Measurements from ENCODE around the gene RGS4.

Gene RGS4

DNA sequence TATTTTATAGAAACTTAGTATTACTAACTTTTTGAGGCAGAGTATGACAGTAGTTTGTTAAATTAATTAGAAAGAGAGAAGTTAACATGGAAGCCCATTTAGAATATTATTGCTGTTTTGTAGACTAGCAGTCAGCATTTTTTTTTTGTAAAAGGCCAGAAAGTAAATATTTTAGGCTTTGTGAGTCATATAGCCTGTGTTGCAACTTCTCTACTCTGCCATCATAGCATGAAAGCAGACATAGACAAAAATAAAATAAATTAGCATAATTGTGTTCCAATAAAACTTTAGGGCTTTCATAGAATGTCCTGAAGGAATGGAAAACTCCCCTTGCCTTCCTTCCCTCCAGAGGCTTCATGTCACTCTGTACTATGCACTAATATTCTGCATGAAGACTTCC, 12.3 kb upstream of the RGS4 start:
- Histone ChIP-seq H2AK5ac (ENCODE audit: low read length, severe bottlenecking) (no peak overlapping the region), H3K27ac (ENCODE audit: low read length, poor library complexity, severe bottlenecking) (no peak overlapping the region), H2AFZ (ENCODE audit: low read depth, low read length) (no peak overlapping the region), H3K27me3 (ENCODE audit: control insufficient read depth in 1 of 2, insufficient read depth in 1 of 2, low read length in 2 of 2) (no peaks in the 10 kb centered on the region), H3K4ac (ENCODE audit: low read depth in 1 of 2, low read length in 2 of 2) (no peak overlapping the region), H3K9ac (ENCODE audit: low read length) (peak overlapping the region; percentile 35), H3K4me1 (ENCODE audit: control insufficient read depth, insufficient read depth, low read depth, low read length) (no peaks in the 10 kb centered on the region), H3K79me1 (replicated peaks; ENCODE audit: low read length, poor library complexity, severe bottlenecking) (no peaks in the 10 kb centered on the region), H4K8ac (ENCODE audit: low read length) (no peak overlapping the region), H2BK120ac (ENCODE audit: low read depth, low read length) (no peak overlapping the region), H2BK5ac (ENCODE audit: low read depth, low read length, poor library complexity, severe bottlenecking) (no peak overlapping the region), H3K23ac (ENCODE audit: low read length in 2 of 2) (no peak overlapping the region), H3K4me2 (ENCODE audit: low read length, poor library complexity, severe bottlenecking) (no peak overlapping the region), H4K91ac (ENCODE audit: low read length) (no peak overlapping the region), H3K36me3 (ENCODE audit: control insufficient read depth in 1 of 2, insufficient read depth in 2 of 2, low read depth in 1 of 2, low read length in 2 of 2) (no peaks in the 10 kb centered on the region), H3K14ac (ENCODE audit: low read length in 2 of 2) (no peak overlapping the region), H3K18ac (ENCODE audit: low read depth in 1 of 2, low read length in 2 of 2) (no peak overlapping the region), H3K9me3 (ENCODE audit: control insufficient read depth, low read length) (no peaks in the 10 kb centered on the region), H2BK15ac (ENCODE audit: low read depth, poor library complexity, severe bottlenecking) (no peak overlapping the region), H3K4me3 (ENCODE audit: insufficient read depth in 1 of 2, low read depth in 1 of 2, low read length in 2 of 2) (no peak overlapping the region), H2BK12ac (ENCODE audit: low read length in 2 of 2) (no peak overlapping the region)
- peak; percentile 65 for DNase-seq

DNA sequence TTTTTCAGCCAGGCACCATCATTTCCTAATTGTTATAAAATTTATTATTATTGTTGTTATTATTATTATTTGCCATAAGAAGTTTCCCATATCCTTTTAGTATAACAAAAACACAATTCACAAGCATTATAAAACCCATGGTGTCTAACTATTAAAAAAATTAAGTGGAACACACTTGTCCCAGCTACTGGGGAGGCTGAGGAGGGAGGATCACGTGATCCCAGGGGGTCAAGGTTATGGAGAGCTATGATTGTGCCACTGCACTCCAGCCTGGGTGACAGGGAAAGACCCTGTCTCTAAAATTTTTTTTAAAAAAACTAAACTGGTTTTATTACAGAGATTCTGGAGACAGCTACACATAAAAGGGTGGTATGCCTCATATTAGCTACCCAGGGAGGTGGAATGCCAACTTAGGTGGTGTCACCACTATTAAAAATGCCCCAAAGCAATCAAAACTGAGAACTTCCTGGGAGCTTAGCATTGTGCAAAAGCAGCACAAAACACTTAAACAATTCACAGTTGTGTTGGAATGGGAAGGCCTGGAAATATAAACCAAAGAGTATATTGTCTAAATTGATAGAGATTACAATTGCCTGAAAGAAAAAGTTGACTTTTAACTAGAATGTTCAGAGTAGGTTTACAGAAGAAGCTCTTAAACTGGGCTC, 8.7 kb upstream of the RGS4 start:
- Histone ChIP-seq H3K4me3 (ENCODE audit: insufficient read depth in 1 of 2, low read depth in 1 of 2, low read length in 2 of 2) (no peak overlapping the region), H3K27ac (ENCODE audit: low read length, poor library complexity, severe bottlenecking) (no peak overlapping the region), H3K9me3 (ENCODE audit: control insufficient read depth, low read length) (no peaks in the 10 kb centered on the region), H3K27me3 (ENCODE audit: control insufficient read depth in 1 of 2, insufficient read depth in 1 of 2, low read length in 2 of 2) (no peaks in the 10 kb centered on the region), H3K14ac (ENCODE audit: low read length in 2 of 2) (no peak overlapping the region), H2BK5ac (ENCODE audit: low read depth, low read length, poor library complexity, severe bottlenecking) (no peak overlapping the region), H2AK5ac (ENCODE audit: low read length, severe bottlenecking) (no peak overlapping the region), H3K9ac (ENCODE audit: low read length) (no peak overlapping the region), H4K91ac (ENCODE audit: low read length) (no peak overlapping the region), H3K18ac (ENCODE audit: low read depth in 1 of 2, low read length in 2 of 2) (no peak overlapping the region), H2BK120ac (ENCODE audit: low read depth, low read length) (no peak overlapping the region), H3K79me1 (replicated peaks; ENCODE audit: low read length, poor library complexity, severe bottlenecking) (no peaks in the 10 kb centered on the region), H3K23ac (ENCODE audit: low read length in 2 of 2) (no peak overlapping the region), H2BK12ac (ENCODE audit: low read length in 2 of 2) (no peak overlapping the region), H2AFZ (ENCODE audit: low read depth, low read length) (no peak overlapping the region), H3K4me2 (ENCODE audit: low read length, poor library complexity, severe bottlenecking) (no peak overlapping the region), H3K36me3 (ENCODE audit: control insufficient read depth in 1 of 2, insufficient read depth in 2 of 2, low read depth in 1 of 2, low read length in 2 of 2) (no peaks in the 10 kb centered on the region), H2BK15ac (ENCODE audit: low read depth, poor library complexity, severe bottlenecking) (no peak overlapping the region), H3K4me1 (ENCODE audit: control insufficient read depth, insufficient read depth, low read depth, low read length) (no peaks in the 10 kb centered on the region), H3K4ac (ENCODE audit: low read depth in 1 of 2, low read length in 2 of 2) (no peak overlapping the region), H4K8ac (ENCODE audit: low read length) (no peak overlapping the region)
- no peak for DNase-seq
- WGBS = 83% methylated on average over 1 of the region's 1 CpG

DNA sequence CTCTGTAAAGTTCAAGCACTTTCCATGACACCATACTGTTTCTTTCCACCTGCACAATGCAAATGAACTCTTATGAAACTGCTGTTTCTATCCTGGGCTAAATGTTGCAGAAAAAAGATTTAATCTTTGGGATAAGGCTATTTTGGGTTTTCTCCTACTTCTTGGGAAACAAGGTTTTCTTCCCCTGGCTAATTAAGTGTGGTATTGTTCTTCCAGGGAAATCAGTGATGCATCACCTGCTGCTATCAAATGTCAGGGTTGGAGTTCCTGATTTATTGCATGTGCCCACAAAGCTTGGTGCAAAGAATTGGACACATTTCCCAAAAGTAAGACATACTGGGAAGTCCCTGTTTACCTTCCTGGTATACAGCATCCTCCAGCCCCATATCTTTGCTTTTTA, 6.0 kb upstream of the RGS4 start:
- Histone ChIP-seq H4K8ac (ENCODE audit: low read length) (no peak overlapping the region), H3K14ac (ENCODE audit: low read length in 2 of 2) (no peak overlapping the region)

DNA sequence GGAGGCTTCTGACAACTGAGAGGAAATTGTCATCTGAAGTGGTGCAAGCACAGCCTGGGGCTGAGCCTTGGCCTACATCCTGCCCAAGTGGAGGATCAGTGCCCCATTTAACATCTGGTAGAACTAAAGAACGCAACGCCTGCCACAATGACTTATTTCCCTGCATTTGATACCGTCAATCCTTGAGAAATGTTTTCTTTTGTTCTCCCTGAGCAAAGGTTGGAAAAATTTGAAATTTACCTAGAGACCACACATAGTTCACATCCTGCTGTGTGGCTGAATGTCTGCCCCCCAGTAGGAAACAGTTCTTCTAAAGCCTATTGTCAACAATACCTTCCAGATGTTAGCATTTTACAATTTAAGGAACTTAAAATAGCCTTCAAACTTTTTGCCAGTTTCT, 5.6 kb upstream of the RGS4 start:
- no peak overlapping the region for H3K27ac ChIP-seq (ENCODE audit: low read length, poor library complexity, severe bottlenecking)
- H3K18ac ChIP-seq (ENCODE audit: low read depth in 1 of 2, low read length in 2 of 2) = no peak overlapping the region
- no peaks in the 10 kb centered on the region for H3K27me3 ChIP-seq (ENCODE audit: control insufficient read depth in 1 of 2, insufficient read depth in 1 of 2, low read length in 2 of 2)
- no peaks in the 10 kb centered on the region for H3K9me3 ChIP-seq (ENCODE audit: control insufficient read depth, low read length)
- no peak overlapping the region for H3K9ac ChIP-seq (ENCODE audit: low read length)
- no peak overlapping the region for H3K4me2 ChIP-seq (ENCODE audit: low read length, poor library complexity, severe bottlenecking)
- no peaks in the 10 kb centered on the region for H3K4me1 ChIP-seq (ENCODE audit: control insufficient read depth, insufficient read depth, low read depth, low read length)
- DNase-seq = no peak
- no peak overlapping the region for H2AK5ac ChIP-seq (ENCODE audit: low read length, severe bottlenecking)
- H3K14ac ChIP-seq (ENCODE audit: low read length in 2 of 2) = no peak overlapping the region
- H2BK12ac ChIP-seq (ENCODE audit: low read length in 2 of 2) = no peak overlapping the region
- no peaks in the 10 kb centered on the region for H3K36me3 ChIP-seq (ENCODE audit: control insufficient read depth in 1 of 2, insufficient read depth in 2 of 2, low read depth in 1 of 2, low read length in 2 of 2)
- no peak overlapping the region for H2AFZ ChIP-seq (ENCODE audit: low read depth, low read length)
- no peak overlapping the region for H2BK5ac ChIP-seq (ENCODE audit: low read depth, low read length, poor library complexity, severe bottlenecking)
- WGBS = 77% methylated on average over 2 of the region's 3 CpGs
- no peak overlapping the region for H4K8ac ChIP-seq (ENCODE audit: low read length)
- H3K23ac ChIP-seq (ENCODE audit: low read length in 2 of 2) = no peak overlapping the region
- H3K79me1 ChIP-seq (replicated peaks; ENCODE audit: low read length, poor library complexity, severe bottlenecking) = no peaks in the 10 kb centered on the region
- H3K4ac ChIP-seq (ENCODE audit: low read depth in 1 of 2, low read length in 2 of 2) = no peak overlapping the region
- H2BK15ac ChIP-seq (ENCODE audit: low read depth, poor library complexity, severe bottlenecking) = no peak overlapping the region
- H3K4me3 ChIP-seq (ENCODE audit: insufficient read depth in 1 of 2, low read depth in 1 of 2, low read length in 2 of 2) = no peak overlapping the region
- no peak overlapping the region for H4K91ac ChIP-seq (ENCODE audit: low read length)
- H2BK120ac ChIP-seq (ENCODE audit: low read depth, low read length) = no peak overlapping the region

More for the DNA sequence above, 6.0 kb upstream of the RGS4 start:
- no peak overlapping the region for H2BK15ac ChIP-seq (ENCODE audit: low read depth, poor library complexity, severe bottlenecking)
- no peak overlapping the region for H3K4ac ChIP-seq (ENCODE audit: low read depth in 1 of 2, low read length in 2 of 2)
- no peak overlapping the region for H3K4me2 ChIP-seq (ENCODE audit: low read length, poor library complexity, severe bottlenecking)
- H3K9ac ChIP-seq (ENCODE audit: low read length) = no peak overlapping the region
- no peaks in the 10 kb centered on the region for H3K9me3 ChIP-seq (ENCODE audit: control insufficient read depth, low read length)
- H4K91ac ChIP-seq (ENCODE audit: low read length) = no peak overlapping the region
- H3K18ac ChIP-seq (ENCODE audit: low read depth in 1 of 2, low read length in 2 of 2) = no peak overlapping the region
- H2AK5ac ChIP-seq (ENCODE audit: low read length, severe bottlenecking) = no peak overlapping the region
- H2BK120ac ChIP-seq (ENCODE audit: low read depth, low read length) = no peak overlapping the region
- H3K4me1 ChIP-seq (ENCODE audit: control insufficient read depth, insufficient read depth, low read depth, low read length) = no peaks in the 10 kb centered on the region
- no peaks in the 10 kb centered on the region for H3K36me3 ChIP-seq (ENCODE audit: control insufficient read depth in 1 of 2, insufficient read depth in 2 of 2, low read depth in 1 of 2, low read length in 2 of 2)
- H2BK5ac ChIP-seq (ENCODE audit: low read depth, low read length, poor library complexity, severe bottlenecking) = no peak overlapping the region
- no peak overlapping the region for H2AFZ ChIP-seq (ENCODE audit: low read depth, low read length)
- H2BK12ac ChIP-seq (ENCODE audit: low read length in 2 of 2) = no peak overlapping the region
- no peaks in the 10 kb centered on the region for H3K79me1 ChIP-seq (replicated peaks; ENCODE audit: low read length, poor library complexity, severe bottlenecking)
- no peaks in the 10 kb centered on the region for H3K27me3 ChIP-seq (ENCODE audit: control insufficient read depth in 1 of 2, insufficient read depth in 1 of 2, low read length in 2 of 2)
- no peak for DNase-seq
- H3K27ac ChIP-seq (ENCODE audit: low read length, poor library complexity, severe bottlenecking) = no peak overlapping the region
- no peak overlapping the region for H3K4me3 ChIP-seq (ENCODE audit: insufficient read depth in 1 of 2, low read depth in 1 of 2, low read length in 2 of 2)
- H3K23ac ChIP-seq (ENCODE audit: low read length in 2 of 2) = no peak overlapping the region

Data from mesenchymal stem cell (in vitro differentiated cells and primary cell).